HG02884 (cell line): ENCODE data around the gene PLA2G2E.
"Not testable (repeated sequence)": the region's sequence is repeated elsewhere in the genome, so short reads cannot be mapped to it uniquely, and the experiment has no call there.

ENCODE experiments used
- ATAC-seq: cut with Tn5 transposase; IDR thresholded peaks from one replicate; pipeline ENCODE4 v1.9.1; 2021; ENCODE audit warnings: mild to moderate bottlenecking, moderate library complexity; ENCODE audit not compliant: unreplicated experiment

The PLA2G2E gene

DNA sequence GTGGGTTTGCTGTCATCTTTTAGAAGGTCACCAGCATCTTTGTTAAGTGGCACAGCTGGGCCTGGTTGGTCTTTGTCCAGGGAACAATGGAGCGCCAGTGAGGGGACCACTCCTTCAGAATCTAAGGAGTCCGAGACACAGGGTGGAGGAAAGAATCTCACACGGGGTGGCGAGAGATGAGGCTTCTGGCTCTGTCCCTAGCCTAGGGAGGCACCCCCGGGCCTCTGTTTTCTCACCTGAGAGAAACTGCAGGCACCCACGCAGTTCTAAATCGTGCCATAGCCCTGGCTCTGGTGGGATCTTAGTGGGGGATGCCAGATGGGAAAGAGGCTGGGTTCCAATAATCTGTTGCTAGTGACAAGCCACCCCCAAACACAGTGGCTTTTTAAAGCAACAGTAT, 10.9 kb upstream of the PLA2G2E start:
- no peak for ATAC-seq

DNA sequence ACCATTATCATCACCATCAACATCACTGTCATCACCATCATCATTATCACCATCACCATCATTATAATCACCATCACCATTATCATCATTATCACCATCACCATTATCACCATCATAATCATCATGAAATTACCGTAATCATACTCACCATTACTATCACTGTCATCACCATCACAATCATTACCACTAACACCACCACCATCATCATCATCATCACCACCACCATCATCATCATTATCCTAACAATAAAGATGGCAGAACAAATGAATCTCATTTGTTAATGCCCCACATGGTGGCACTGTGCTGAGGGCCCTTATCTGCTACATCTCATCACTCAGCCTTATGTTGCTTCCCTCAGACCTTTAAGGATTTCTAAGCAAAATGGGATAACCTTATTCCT, 9.4 kb upstream of the PLA2G2E start:
- no peak for ATAC-seq

DNA sequence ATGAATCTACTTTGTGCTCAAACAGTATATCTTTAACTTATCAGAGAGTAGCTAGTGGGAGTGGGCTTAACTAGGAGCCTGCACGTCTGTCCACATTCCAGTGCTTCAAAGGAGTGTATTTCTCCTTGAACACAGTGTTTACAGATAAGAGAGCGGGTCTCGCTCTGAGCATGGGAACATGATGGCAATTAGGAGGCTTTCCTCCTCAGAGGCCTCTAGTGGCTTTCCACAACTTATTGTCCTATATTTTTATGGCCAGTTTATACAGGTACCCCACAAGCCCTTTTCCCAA, 3.7 kb upstream of the PLA2G2E start:
- not testable (repeated sequence) for ATAC-seq

DNA sequence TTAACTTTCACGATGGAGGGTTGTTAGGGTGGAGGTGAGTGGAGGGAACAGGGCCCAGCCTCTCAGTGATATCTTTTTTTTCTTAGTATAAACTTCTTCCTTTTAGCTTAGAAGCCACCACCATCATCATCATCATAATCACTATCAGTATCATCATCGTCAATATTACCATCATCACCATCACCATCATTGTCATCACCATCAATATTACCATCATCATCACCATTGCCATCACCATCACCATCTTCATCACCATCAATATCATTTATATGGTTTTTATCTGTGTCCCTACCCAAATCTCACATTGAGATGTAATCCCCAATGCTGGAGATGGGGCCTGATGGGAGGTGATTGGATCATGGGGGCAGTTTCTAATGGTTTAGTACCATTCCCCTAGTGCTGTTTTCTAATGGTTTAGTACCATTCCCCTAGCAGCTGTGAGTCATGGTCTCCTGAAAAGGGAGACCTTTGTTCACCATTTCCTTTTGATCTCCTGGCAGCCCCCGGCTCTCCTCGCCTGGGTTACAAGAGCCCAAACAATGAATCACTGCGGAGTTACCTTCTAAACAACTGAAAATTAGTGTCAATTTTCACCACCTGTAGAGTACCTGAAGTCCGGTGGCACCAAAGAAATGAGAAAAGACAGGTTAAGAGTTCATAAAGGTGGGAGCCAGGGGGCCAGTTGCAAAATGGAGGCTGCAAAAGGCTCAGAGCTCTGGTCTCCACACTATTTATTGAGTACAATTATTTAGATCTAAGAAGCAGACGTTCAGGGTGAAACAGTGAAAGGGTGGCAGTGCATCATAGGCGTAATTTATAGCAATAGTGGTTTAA, 3.1 kb upstream of the PLA2G2E start:
- ATAC-seq = no peak

DNA sequence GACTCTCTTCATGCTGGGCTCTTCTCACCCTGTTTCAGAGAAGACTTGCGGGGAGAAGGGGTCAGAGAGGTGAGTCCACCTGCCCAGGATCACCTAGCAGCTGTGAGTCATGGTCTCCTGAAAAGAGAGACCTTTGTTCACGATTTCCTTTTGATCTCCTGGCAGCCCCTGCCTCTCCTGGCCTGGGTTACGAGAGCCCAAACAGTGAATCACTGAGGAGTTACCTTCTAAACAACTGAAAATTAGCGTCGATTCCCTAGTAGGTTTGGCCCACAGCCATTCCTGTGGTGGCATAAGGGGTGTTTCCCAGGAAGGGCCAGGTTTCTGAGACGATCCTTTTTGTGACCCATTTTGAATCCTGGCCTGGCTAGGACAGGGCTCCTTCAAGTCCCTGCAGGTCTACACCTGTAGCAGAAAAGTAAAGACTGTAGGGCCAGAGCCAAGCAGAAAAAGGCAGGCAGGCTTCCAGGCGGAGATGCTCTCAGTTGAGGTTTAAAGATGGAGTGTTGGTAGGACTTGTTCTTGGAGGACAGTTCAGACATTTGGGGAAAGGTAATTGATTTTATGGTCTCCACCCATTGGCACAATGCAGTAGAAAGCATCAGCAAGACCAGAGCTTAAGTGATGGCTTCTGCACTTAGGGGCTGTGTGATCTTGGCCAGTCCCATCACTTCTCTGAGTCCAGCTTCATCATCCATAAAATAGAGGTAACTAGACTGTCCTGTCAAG, 2.1 kb upstream of the PLA2G2E start:
- ATAC-seq = no peak

DNA sequence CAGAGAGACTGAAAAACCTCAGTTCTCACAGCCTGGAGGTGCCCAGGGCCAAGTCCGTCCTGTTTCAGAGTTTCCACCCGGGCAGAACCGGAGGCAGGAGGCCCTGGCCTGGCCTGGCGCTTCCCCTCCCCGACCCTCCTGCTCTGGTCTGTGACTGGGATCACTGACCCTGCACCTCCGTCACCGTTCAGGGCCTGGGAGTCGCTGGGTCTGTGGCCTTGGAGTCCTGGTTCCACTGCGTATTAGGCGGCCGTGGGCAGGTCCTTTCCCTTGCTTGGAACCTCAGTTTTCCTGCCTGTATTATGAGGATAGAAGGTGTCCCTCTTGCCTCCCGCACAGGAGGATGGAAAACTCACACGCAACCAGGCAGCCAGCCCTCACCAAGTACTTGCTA, 533 bp upstream of the PLA2G2E start:
- no peak for ATAC-seq

DNA sequence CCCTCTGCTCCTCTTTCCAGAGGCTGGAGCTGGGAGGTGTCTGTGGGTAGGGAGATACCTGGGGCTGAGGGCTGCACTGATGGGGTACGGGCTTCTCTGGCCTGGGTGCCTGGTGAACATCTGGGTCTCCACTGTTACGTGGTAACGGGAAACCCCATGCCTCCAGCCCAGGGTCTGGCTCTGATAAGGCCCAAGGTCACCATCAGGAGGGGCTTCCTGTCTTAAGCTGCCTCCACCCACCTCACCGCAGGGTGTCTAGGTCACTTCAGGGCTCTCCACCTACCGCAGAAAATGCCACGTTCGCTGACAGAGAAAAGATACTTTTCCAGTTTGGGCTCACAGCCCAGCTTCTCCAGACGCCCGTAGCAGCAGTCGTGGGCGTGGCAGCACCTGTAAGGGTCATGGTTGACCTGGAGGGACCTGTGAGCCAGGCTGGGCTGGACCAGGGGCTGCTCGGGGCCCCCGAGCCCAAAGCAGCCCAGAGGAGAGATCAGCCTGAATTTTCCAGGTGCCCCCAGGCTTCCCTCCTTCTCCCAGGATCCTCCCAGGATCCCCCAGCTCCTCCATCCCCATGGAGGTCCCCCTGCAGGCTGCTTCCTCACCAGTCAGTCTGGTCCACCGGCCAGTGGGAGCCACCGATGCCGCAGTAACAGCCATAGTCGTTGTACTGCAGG, 1.3 kb downstream of the PLA2G2E start:
- ATAC-seq = no peak

DNA sequence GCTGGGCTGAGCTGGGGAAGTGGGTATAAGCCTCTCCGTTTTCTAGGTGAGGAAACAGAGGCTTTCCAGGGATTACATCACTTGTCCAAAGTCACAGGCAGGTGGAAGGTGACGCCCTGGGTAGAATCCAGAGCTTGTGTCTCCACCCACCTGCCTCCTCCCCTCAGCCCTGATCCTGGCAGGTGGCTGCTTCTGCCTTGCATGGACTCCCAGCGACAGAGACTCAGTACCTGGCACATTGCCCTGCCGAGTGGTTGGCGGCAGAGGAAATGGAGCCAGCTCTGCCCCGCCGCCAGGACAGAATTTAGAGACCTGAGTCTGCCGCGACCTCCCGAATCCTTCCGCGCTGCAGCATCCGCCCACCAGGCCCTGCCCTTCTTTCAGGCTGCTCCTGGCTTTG, 2.1 kb downstream of the PLA2G2E start:
- no peak for ATAC-seq

DNA sequence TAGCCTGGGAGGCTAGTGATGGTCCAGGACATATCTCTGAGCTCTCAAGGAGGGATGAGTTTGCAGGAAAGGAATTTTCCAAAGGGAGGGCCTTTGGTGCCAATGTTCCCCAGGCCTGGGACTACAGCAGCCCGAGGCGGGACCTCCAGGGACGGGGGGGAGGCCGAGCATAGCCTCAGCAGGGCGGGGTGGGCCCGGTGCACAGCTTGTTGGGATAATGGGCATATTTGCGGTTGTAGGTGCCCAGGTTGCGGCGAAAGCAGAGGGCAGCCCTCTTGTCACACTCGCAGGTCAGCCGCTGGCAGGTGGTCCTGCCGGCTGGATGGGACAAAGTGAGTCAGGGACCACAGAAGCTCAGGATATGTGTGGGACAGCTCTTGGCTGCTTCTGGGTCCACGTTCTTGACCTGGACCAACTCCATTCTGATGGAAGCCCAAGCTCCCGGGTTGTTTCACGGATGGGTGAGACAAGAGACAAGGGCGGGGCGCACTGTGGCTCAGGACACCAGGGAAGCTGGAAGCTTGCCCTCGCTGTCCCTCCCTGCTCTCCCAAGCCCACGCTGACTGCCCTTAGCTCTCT, 3.2 kb downstream of the PLA2G2E start:
- ATAC-seq = no peak

DNA sequence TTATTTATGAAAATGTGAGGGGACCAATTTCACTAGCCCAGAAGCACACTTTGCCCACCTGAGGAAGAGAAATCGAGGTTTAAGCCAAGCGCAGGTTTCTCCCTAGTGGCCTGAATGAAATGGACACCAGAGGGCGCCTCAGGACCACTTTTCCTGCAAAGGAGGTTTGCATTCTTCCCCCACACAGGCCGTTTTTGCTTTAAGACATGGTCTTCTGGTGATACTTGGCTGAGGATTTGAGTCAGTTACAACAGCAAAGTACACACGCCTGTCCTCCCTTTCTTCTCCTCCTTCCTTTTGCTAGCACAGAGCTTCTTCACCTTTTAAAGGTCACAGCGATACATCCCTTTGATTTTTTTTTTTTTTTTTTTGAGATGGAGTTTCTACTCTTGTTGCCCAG, 5.4 kb downstream of the PLA2G2E start:
- no peak for ATAC-seq

DNA sequence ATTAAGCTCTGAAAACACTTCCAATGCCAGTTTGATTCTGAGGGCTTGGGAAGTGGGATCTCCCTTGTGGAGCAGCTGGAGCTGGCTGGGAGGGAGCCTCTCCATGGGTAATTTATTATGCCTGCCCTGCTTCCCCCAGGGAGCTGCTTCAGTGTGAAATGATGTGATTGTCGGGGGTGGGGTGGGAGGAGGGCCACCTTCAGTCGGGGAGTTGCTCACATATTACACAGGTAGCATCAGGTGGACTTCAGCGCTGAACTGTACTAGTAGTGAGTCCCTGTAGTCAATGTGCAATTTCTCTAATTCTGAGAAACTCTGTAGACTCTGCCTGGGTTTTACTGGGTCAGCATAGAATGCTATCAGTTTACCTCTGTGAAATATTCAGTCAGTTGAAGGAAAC, 12.8 kb downstream of the PLA2G2E start:
- ATAC-seq = no peak

DNA sequence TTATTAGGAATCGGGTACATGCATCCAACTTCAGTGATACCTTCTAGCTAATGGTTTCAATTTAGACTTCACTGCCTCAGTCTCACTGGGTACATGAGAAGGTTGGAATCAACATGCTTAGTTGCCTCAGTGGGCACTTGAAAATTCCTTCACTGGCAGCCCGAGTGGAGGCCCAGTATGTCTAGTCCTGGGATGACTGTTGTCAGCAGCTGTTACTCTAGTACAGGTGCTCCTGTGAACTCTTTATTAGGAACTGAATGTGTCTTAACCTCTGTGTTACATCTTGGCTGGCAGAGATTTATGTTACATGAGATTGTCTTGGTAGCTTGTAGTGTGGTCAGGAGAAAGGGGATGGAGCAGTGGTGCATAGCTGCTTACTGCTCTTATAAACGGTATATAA, 13.4 kb downstream of the PLA2G2E start:
- ATAC-seq = no peak

DNA sequence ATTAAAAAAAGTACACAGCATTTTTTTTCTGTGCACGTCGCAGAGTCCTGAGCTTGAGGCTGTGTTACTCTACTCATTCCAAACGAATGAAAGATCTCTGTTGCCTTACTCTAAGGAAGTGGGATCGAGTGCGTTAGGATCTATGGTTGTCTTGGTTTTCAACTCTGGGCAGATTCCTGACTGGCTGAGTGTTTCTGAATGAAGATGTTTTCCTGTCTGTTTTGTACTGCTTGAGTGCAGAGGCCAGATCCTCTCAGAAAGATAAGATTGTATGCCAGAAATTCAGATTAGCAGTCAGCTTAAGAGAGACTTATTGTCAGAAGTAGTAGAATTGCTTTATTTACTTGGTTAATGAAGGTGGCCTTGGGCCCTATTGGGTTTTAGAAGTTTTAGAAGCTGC, 14.0 kb downstream of the PLA2G2E start:
- no peak for ATAC-seq

DNA sequence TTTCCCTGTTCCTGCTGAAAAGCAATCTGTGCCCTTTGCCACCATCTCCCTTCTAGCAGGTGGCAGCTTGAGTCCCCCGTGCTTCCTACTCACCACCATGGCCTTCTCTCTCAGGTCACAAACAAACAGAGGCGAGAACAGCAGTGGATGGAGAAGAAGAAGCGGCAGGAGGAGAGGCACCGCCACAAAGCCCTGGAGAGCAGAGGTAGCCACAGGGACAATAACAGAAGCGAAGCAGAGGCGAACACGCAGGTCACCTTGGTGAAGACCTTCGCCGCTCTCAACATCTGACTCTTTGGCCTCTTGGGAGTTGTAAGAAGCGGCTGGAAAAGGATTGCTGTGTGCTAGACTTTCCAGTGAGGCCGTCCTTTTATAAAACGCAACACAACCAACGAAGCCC, 16.0 kb downstream of the PLA2G2E start:
- no peak for ATAC-seq

DNA sequence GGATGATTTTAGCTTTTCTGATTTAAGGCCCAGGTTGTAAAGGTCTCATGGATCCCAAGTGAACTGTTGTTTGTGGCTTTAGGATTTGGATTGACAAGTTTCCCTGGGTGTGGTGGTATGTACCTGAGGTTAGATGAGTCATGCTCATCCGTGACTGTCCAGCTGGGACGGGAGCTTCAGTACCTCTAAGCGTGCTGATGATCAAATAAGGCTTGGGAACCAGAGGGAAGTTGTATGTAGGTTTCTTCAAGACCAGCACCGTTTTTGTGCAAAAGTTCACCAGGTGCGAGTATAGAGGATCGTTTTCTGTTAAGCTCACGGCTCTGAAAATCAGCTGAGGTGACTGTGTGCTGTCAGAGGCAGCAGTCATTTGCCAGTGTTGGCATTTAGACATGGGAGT, 19.8 kb downstream of the PLA2G2E start:
- no peak for ATAC-seq

DNA sequence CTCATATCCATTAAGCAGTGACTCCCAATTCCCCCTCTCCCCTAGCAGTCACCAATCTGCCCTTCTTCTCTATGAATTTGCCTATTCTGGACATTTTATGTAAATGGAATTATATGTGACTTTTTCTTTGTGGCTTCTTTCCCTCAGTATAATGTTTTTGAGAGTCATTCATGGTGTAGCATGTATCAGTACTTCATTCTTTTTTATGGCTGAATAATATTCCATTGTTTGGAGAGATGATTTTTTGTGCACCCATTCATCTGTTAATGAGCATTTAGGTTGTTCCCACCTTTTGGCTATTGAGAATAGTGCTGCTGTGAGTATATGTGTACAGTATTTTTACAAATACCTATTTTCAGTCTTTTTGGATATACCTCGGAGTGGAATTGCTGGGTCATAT, 21.8 kb downstream of the PLA2G2E start:
- ATAC-seq = no peak

DNA sequence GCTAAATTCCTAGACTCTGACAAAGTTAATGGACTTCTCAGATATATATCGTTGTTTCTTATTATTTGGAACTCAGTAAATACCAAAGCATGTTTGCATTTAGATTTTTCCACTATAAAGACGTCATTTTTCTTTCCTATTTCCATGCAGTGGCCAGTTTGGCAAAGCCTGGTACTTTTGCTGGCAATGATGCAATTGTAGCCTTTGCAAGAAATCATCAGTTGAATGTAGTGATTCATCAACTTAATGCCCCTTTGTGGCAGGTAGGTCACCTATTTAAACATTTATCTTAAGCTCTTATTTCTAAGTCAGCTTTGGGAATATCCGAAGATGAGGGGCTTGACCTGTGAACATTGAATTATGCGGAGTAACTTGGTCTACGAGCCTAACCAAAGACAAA, 29.2 kb downstream of the PLA2G2E start:
- no peak for ATAC-seq

DNA sequence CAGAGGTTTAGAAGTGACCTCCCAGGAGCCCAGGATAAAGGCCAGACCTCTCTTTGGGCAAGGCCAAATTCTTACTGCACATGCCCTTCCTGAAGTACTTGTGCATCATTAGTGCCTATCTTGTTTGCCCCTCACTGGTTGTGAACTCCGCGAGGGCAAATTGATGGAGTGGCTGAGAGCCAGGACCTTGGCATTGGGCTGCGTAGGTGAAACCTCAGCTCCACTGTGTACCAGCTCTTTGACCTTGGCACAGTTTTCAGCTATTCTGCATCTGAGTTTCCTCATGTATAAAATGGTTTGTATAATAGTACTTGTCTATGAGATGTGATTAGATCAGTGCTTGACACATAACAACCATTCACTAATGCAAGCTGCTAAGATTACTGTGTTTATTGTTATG, 29.7 kb downstream of the PLA2G2E start:
- no peak for ATAC-seq

DNA sequence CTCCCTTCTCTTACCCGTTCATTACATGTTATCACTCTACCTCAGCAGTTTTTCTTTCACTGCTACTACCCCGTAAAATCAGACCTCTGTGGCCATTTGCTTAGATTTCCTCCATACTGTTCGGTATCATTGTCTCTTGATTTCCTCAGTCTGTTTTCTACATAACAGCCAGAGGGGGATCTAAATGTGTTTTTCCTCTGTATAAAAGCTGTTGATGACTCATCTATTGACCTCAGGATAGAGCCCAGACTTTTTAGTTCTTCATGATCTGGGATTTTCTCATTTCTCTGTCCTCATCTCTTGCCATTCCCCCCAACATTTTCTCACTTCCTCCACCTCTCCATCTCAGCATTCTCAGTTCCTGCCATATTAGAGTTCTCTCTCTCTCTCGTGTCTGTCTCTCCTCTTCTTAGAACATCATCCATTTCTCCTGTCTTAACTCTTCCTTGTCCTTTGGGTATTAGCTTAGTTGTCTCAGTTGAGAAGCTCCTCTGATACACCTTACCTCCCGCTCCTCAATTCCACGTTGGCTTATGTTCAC, 30.7 kb downstream of the PLA2G2E start:
- ATAC-seq = no peak

DNA sequence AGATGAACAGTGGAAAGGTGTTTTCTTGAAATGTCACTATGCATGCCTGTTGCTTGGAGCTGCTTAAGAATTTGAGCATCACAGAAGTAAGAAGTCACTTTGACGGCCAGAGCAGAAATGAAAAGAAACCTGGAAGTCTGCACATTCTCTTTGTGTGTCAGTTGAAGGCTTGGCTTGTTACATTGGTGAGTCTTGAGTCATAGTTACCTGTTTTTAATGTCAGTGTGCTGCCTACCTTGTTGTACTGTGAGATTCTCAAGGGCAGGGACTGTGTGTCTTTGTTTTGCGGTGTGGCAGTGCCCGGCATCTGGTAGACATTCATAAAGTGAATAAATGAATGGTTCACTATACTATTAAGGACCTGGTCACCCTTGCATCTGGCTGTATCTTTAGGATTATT, 31.3 kb downstream of the PLA2G2E start:
- ATAC-seq = no peak

DNA sequence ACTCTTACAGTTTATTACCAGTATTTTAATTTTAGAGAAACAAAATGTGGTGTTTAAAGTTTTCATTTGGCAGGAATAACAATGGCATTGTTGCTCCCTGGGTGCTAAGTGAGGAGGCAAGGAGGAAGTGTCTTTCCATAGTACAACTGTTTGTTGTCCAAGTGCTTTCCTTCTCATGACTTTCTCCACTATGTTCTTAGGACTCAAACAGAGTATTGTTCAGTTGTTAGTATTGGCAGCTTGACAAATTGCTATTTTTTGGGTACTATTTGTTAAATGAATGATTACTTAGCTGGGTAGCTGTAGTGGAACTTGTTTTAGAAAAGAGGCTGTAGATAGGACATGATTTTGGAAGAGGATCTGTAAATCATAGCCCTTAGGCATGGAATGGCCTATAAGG, 33.8 kb downstream of the PLA2G2E start:
- no peak for ATAC-seq

DNA sequence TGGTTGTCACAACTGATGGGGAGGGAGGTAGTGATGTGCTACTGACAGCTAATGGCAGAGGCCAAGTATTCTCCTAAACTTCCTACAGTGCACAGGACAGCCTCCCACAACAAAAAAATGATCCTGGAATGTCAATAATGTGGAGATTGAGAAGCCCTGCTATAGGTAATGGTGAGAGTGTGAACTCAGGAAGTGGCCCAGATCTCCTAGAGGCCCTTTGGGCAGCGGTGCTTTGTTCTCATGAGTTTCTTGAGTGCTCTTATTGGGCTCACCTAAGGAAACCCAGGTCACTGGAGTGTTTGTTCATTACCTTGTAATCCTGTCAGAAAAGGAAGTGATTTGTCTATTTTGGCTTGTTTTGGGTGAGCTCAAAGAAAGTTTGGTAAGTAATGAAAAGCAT, 35.3 kb downstream of the PLA2G2E start:
- ATAC-seq = no peak
